Stimulated activated CD4-positive, alpha-beta T cell treated with anti-CD3 and anti-CD28 coated beads, Interleukin-15, amount 100 ng/mL, for 24 hours (primary cell): ENCODE results near the gene RPL38.
"Not testable (repeated sequence)": the region's sequence is repeated elsewhere in the genome, so short reads cannot be mapped to it uniquely, and the experiment has no call there.

Experiments
- DNase-seq: peaks from one replicate; pipeline ENCODE4 v3.0.0-alpha.2; 2020

The RPL38 gene

DNA sequence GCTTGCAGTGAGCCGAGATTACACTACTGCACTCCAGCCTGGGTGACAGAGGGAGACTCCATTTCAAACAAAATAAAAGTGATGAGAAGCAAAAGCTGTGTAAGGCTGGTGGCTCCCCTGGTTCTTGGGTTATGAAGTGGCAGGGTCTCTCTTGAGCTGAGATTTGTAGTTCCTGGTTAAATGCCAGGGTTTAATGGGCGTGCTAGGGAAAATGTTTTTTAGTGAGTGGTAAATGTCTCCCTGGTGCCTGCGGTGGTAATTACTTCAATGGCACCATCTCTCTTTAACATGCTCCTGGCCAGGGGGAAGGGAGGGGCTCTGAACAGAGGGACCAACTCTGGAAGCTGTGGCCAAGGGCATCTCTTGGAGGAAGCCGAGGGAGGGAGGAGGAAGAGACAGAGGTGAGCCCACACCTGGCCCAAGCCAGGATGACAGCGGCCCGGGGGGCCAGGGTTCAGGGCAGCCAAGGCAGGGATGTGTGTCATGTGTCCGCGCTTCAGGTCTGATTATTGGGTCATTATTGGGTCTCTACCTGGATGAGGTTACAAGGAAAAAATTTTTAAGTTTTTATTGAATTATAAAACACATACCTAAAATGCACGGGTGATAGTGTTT, 17.8 kb upstream of the RPL38 start:
- DNase-seq: no peak

DNA sequence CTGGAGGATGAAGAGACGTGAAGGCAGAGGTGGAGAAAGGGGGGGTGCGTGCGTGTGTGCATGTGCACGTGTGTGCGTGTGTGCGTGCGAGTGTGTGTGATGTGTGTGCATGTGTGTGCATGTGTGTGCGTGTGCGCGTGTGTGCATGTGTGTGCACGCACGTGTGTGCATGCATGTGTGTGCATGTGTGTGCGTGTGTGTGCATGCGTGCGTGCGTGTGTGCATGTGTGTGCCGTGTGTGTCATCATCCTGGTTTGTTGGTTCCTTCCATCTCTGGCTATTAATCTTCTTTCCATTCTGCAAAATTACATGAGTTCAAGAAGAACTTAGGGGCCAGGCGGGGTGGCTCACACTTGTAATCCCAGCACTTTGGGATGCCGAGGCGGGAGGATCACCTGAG, 17.0 kb upstream of the RPL38 start:
- DNase-seq: no peak

DNA sequence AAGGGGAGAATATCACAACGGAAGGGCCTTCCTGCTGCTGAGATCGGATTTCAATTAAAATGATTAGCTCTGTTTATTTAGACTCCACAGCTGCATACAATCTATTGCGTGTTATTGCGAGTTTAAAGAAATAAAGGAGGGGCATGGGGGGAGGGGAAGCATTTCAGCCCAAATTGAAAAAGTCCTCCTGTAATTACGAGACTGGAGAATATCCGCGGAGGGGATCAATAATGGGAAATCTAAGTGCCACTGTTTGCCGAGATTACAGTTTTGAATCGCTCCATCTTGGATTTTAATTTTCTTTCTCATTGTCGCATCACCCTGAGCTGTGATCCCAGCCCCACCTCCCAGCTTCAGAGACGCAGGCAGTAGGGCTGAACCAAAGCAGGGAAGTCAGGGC, 15.7 kb upstream of the RPL38 start:
- DNase-seq: no peak

DNA sequence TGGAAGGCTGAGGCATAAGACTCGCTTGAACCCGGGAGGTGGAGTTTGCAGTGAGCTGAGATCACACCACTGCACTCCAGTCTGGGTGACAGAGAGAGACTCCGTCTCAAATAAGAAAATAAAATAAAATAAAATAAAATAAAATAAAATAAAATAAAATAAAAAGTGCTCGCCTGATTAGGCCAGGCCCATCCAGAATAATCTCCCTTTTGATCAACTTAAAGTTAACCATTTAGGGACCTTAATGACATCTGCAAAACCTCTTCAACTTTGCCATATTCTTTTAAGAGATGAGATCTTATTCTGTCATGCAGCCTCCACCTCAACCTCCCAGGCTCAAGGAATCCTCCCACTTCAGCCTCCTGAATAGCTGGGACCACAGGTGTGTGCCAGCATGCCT, 14.8 kb upstream of the RPL38 start:
- not testable (repeated sequence) for DNase-seq

DNA sequence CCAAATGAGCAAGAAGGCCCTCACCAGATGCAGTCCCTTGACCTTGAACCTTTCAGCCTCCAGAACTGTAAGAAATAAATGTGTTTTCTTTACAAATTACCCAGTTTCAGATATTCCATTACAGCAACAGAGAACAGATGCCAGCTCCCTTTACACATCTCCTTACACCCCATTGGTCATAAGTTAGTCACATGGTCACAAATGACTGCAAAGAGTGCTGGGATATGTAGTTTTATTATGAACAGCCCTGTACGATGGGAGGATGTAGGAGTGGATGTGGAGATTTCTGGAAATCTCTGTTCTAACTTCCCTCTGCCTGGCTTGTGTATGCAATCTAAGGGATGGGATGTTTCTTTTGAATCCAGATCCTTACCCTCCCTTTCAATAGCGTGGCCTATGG, 13.3 kb upstream of the RPL38 start:
- no peak for DNase-seq

DNA sequence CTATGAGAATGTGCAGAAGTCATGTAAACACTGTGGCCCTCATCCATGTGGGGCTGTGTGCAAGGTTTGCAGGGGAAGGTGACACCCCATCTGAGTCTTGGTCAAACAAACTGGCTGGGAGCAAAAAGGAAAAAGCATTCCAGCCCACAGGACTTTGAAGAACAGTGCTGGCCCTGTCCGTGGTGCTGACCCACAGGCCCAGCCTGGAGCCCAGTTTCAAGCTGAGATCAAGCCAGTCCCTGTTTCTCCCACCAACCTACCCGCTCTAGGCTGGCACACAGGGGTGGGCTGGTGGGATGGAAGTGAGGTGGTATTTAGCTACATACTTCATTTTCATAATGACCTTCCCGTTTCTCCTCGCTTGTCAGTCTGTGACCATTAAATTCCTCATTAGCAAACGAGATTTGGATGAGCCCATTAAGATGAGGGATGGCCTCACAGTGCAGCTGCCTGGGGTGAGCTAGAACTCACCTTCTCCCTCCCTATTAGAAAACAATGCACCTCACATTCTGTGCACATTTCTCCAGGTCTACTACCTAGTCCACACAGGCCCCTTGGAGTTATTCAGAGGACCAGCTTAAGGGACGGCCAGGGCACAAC, 12.6 kb upstream of the RPL38 start:
- no peak for DNase-seq

DNA sequence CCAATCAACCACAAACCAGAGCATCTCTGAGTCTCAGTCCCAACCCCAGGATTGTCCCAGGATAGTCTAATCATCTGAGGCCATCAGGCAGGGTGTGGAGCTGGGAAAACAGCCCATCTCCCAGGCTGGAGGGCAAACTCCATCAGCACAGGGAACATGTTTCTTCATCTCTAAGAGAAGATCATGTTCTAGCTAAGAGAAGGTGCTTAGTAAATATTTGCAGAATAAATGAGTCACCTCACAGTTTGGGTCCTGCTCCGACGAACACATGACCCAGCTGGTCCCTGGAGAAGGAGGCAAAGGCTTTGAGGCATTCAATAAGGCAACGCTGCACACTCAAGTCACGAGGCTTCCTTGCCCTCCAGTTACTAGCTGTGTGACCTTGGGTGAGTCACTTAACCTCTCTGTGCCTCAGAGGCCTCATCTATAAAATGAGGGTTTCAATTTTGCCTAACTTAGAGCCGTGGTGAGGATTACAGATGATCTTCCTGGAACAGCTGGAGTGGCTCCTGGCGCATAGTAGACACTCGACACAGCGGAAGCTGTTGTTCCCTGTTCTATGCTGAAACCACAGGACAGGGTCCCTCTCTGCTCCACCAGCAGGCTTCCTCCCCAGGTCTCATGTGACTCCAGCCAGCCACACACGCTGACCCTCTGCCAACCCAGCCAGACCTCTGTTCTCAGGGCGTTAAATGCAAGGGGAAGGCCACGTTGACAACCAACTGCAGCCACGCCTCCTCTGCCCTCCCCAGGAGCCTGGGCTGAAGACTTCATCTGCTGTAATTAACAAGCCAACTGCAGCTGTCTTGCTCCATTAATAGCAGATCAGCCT, 10.3 kb upstream of the RPL38 start:
- DNase-seq: no peak

DNA sequence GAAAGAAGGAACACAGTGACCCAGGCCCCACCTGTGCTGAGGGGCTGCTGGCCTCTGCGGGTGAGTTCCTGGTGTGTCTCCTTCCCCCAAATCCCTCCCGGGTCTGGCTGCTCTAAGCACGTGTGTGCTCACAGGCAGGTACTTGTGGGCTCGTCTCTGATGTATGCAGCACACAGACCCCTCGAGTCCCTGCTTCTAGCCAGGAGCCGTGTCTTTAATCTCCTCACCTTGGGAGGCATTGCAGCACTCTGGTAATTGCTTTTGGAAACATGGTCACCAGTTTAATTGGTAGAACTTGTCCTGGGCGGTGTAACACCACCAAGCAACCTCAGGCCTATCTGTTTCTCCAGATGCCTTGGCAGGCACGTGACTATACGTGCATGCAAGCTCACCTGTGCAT, 8.8 kb upstream of the RPL38 start:
- DNase-seq: no peak

DNA sequence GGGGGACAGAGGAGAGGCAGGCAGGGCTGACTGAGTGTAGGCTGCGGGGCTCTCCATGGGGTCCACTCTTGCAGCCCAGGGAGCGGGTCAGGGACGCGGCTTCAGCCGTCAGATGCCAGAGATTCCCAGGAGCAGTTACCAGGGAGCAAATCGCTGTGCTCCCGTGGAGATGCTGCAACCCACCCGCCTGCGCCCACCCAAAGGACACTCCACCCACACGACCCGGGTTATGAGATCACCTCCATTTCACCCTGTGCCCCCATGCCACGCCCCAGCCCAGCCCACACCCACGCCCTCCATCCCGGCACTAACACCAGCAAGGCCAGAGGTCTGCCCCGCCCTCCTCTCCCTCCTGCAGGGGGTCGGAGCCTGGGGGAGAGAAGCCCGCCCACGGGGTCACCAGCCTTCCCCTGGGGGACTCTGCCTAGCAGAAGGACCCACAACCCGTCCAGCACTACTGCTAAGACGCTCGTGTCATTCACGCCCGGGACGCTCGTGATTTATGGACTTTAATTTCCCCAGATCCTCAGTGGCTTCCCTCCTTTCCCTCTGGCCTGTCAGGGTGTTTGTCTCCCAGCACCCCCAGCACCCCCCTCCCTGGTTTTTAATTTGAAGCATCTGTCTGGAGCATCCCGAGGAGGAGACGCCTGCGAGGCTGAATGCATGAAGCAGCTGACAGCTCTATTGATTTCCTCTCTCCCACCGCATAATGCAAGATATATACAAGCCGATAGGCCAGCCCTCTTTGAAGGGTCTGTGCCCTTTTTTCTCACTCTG, 6.7 kb upstream of the RPL38 start:
- no peak for DNase-seq

DNA sequence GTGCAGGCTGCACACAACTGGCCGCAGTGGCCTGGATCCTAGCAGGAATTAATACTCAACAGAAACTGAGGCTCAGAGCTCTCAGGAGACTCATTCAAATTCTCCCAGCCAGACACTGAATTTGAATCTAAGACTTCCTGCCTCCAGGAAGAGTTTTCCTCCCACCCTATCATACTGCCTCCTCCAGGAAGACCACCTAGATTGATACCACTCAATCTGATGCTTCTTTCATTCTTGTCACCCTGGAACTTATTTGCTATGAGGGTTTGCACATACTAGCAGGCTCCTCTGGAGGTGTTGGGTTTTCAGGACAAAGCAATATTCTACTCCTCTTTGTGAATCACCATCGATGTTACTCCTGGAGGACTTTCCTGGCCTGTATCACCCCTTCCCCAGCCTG, 5.7 kb upstream of the RPL38 start:
- no peak for DNase-seq

DNA sequence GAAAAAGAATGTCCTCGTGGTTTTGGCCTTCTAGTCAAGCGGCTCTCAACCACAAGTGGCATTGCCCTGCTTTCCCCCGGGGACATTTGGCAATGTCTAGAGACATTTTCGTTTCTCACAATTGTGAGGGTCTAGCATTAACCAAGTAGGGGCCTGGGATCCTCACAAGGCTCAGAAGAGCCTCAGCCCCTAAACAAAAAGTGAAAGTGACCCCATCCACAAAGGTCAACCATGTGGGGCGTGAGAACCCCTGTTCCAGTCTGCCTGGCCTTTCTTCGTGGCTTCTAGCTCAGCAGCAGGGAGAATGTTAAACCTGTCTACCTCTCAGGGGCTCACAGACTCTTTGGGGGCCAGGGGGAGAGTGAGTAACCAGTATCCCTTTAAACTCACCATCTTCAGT, 4.8 kb upstream of the RPL38 start:
- no peak for DNase-seq

DNA sequence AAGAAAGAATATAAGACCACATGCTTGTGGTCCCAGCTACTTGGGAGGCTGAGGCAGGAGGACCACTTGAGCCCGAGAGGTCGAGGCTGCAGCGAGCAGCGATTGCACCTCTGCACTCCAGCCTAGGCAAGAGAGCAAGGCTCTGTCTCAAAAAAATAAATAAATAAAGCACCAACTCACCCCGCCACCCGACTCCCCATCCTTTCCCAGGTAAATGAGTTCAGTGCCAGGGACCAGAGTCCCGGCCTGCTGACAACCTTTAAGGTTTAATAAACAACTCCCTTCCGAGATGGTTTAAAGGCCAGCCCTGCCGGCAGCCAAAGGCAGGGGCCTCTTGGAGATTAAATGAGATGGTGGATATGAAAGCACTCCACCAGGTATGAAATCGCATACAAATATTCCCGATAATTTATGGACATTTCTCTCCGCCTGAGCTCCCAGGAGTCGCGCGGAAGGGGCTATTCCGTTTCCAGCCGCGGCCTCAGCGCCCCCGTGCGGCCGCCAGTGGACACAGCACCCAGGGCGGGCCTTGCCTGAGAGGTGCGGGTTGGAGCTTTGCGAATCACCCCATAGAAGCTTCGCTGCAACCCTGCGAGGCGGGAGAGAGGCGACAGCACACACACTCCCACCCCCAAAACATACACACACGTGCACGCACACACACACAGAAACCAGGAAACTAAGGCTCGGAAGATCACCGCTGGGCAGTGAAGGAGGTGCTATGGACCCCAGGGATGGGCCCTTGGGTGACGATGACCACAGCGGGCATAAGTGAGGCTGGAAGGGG, 4.0 kb upstream of the RPL38 start:
- DNase-seq: peak; percentile 75

DNA sequence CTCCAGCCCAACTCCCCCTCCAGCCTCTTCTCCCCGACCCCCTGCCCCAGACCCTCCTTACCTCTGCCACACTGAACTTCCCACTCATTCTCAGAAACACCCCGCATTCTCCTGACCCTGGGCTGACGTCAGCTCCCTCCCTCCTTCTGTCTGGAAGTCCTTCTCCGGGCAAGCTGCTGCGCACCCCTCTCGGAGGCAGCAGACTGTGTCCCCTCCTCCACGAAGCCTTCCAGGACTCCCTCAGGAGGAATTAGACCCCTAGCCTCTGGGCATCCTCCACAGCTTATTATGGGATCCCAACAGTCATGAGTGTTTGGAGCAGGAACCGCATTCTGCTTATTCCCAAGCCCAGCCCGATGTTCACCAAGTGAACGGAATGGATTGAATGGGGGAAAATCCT, 3.4 kb upstream of the RPL38 start:
- no peak for DNase-seq

DNA sequence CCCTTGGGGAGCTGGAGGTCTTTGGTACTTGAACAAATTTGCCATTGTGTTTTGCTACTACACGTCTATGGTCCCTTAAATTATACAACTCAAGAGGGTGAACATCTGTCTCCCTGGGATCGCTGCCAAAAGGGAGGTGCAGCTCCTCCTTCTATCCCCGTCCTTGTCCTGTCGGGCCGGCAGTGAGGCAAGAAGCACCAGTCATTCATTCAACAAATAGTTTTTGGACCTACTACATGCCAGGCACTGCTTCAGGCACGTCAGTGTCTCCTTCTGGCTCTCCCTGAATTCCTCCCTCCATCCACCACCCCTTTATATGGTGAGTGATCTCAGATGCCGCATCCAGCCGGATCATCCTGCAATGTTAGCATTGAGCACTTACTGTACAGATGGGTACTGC, 2.2 kb upstream of the RPL38 start:
- DNase-seq: no peak

DNA sequence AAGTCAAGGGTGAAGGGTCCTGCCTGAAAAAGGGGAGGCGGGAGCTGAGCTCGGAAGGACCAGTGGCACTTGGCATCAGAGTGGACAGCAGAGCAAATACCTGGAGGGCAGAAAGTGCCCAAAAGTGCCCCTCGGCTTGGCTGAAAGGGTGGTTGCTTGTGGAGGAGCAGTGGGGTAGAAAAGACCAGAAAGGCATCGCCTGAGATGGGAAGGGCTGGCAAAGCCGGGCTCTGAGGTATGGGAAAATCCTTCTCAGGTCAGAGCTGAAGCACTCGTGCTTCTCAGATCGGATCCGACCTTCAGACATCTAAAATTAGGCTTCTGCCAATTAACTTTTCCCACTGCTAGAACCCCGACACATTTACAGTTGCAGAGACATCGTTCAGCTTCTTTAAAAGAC, 1.5 kb upstream of the RPL38 start:
- no peak for DNase-seq

DNA sequence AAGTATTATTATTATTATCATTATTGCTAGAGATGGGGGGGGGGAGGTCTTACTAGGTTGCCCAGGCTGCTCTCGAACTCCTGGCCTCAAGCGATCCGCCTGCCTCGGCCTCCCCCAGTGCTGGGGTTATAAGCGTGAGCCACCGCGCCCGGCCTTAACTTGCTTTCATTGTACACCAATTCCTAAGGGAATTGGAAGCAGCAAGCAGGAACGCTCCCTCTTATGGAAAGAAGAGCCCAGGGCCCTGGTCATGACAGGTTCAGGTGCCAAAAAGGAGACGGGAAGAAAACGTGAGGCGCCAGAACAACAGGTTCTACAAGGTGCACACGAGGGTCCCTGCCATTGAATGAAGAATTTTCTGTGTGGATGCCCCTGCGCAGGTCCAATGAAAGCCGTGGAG, 540 bp upstream of the RPL38 start:
- DNase-seq: no peak

DNA sequence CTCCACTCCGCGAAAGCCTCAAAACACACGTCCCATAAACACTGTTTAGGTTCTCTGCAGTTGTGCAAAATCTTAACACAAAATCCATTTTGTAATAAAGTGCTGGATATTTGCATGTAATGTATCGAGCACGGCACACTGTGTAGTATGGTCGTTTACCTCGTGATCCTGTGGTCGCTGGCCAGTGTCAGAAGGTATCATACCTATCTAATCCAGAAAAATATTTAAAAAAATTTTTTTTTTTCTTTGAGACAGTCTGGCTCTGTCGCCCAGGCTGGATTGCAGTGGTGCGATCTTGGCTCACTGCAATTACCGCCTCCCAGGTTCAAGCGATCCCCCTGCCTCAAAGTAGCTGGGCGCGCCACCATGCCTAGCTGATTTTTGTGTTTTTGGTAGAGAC, 996 bp downstream of the RPL38 start:
- no peak for DNase-seq

DNA sequence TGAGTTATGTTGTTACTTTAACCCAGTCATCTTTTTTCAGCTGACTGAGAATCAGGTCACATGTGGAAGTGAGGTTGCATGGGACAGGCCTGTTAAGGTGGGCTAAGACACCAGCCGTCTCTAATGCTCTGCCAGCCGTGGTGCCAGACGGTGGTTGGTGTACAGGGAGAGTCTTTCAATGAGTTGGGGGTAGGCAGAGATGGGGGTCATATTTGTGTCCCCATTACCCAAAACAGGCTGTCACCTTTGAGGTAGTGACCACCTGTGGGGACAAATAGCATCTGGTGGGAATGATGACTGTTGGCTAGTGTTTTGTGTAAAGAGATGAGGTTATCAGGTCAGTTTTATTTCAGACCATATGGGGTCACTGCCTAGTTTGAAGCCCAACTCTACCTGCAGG, 1.8 kb downstream of the RPL38 start:
- DNase-seq: no peak

DNA sequence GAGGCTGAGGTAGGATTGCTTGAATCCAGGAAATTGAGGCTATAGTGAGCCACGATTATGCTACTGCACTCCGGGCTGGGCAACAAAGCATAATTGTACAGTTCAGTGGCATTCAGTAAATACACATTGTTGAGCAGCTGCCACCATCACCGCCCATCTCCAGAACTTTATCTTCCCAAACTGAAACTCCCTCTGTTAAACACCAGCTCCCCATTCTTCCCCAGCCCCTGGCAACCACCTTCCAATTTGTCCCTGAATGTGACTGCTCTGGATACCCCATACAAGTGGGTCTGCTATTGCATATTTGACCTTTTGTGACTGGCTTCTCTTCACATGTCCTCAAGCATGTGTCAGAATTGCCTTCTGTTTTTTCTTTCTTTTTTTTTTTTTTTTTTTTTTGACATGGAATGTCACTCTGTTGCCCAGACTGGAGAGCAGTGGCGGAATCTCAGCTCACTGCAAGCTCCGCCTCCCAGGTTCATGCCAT, 2.9 kb downstream of the RPL38 start:
- no peak for DNase-seq

DNA sequence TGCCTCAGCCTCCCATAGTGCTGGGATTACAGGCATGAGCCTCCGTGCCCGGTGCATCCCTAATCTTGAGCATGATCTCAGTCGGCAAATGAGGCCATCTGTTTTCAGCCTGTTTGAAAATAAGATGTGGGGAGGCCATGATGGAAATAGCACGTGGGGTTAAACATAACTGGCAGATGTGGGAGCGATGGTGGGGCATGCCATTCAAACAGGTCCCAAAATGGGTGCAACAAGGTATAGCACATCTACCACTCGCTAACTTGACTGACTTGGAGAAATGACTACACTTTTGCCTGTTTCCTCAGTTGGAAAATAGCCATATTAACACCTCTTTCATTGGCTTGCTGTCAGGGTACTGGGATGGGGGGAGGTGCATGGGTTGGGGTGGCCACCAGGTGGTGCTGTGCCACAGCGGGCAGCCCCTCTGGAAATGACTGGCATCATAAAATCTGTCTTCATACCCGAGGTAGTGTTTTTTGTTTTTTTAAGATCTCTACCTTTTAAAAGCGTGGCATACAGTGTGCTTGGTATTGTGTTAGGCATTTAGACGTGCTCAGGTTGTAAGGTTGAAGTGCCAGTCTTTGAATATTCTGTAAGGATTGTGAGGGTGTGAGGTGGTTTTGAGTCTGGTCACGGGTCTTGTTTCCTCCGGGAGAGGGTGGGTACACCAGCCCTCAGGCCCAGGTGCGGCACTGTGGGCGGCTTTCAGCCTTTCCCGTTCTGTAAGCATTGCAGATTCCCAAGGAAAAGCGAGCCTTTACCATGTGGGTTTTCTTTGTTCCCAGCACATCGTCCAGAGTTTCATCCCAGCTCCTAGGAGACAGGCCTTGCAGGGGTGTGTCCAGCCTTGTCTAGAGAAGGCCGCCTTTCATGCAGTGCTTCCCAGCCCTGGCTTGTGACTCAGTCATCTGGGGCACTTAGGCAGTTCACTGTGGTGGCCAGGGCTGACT, 7.0 kb downstream of the RPL38 start:
- DNase-seq: peak; percentile 82

DNA sequence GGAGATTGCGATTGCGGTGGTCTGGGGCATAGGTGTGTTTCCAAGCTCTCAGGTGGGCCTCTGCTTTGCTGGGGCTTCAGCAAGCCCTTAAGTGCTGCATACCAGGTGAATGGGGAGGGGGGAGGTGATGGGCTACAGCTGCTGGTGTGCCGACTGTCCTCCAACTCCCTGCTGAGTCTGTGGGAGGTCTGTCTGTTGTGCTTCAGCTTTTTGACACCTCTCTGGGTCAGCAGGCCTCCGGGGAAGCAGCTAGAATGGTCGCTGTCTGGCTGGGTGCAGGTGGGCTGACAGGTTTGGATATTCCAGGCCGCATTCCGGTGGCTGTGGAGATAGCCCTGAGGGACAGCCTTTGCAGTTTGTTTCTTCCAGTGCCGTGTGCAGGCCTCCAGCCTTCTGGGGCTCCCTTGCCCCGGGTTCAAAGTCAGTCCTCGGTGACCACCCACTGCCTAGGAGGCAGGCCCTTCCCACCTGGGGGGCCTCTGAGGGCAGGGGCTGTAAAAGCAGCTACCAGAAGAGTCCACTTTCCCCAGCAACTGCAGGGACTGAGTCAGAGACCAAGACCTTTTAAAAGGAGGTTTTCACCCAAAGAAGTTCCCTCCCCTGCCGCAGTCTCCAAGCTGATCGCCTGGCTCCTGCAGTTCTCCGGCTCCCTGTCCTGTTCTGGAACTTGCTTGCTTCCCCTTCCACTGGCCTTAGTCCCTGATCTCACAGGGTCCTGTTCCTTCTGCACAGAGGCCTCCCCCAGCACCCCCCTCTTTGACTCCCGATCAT, 7.8 kb downstream of the RPL38 start:
- peak; percentile 48 for DNase-seq
